ENCODE measurements around the gene IL20RB.

The IL20RB gene

GRCh38 chr3:137039570-137039969 is 81.8 kb downstream of the IL20RB start:
- no peak for DNase-seq (ENCODE audit: low spot score)

GRCh38 chr3:137041251-137041650 is 83.5 kb downstream of the IL20RB start:
- DNase-seq (ENCODE audit: low spot score): no peak

- DNase-seq (ENCODE audit: low spot score): no peak
Observed at GRCh38 chr3:137041686-137042085, 83.9 kb downstream of the IL20RB start.

GRCh38 chr3:137046747-137047146 is 89.0 kb downstream of the IL20RB start:
- no peak for DNase-seq (ENCODE audit: low spot score)

GRCh38 chr3:137047240-137047639 is 89.5 kb downstream of the IL20RB start:
- no peak for DNase-seq (ENCODE audit: low spot score)

GRCh38 chr3:137050281-137050680 is 92.5 kb downstream of the IL20RB start:
- no peak for DNase-seq (ENCODE audit: low spot score)

- no peak for DNase-seq (ENCODE audit: low spot score)
Observed at GRCh38 chr3:137052298-137052697, 94.5 kb downstream of the IL20RB start.
